CD8-positive, alpha-beta memory T cell (primary cell): ENCODE results near the gene WDR37. TPM values are rescaled to one million over a fixed set of nuclear protein-coding genes. Genes with fewer than 3 reads are reported as not detected.

Experiments used
- CTCF ChIA-PET: fragments of 350-600 bp; sonication (Branson Sonifier 250); formaldehyde crosslinking; loops from one replicate; lab custom pipeline; 2021; ENCODE audit warnings: antibody characterized with exemption; lab: Charles Lee
- POLR2A ChIA-PET: fragments of 350-600 bp; sonication (Branson Sonifier 250); formaldehyde crosslinking; loops from one replicate; lab custom pipeline; 2021; ENCODE audit warnings: antibody characterized with exemption; lab: Charles Lee
- DNase-seq, 5 donors: peaks; one replicate each; pipeline versions ENCODE4 v3.0.0 to v3.0.0-alpha.2; 2020 to 2022; ENCODE audit warnings: mixed read lengths in 1 of 5
- H3K27ac ChIP-seq: one replicate; pipeline ENCODE4 v1.7.0; 2013; ENCODE audit warnings: low read depth, mild to moderate bottlenecking, low read length, moderate library complexity
- H3K27me3 ChIP-seq: 2 replicates; pipeline ENCODE4 v1.7.0; 2013; ENCODE audit warnings: low read length, mild to moderate bottlenecking; ENCODE audit not compliant: insufficient read depth, poor library complexity, severe bottlenecking
- H3K36me3 ChIP-seq: 2 replicates; pipeline ENCODE4 v1.7.0; 2013; ENCODE audit warnings: mild to moderate bottlenecking, low read length, moderate library complexity; ENCODE audit not compliant: insufficient read depth
- H3K4me1 ChIP-seq: 2 replicates; pipeline ENCODE4 v1.7.0; 2013; ENCODE audit warnings: mild to moderate bottlenecking, low read length, moderate library complexity; ENCODE audit not compliant: insufficient read depth
- H3K4me3 ChIP-seq: 2 replicates; pipeline ENCODE4 v1.7.0; 2013; ENCODE audit warnings: mild to moderate bottlenecking, low read length
- H3K9me3 ChIP-seq: 2 replicates; pipeline ENCODE4 v1.7.0; 2013; ENCODE audit warnings: mild to moderate bottlenecking, low read length
- H3K27ac Mint-ChIP-seq, 8 donors: one replicate each; pipeline ENCODE4 v1.8.0; 2020 to 2021; ENCODE audit warnings: mixed read lengths in 8 of 8, mild to moderate bottlenecking in 6 of 8, inconsistent platforms in 3 of 8, moderate library complexity in 3 of 8
- H3K27me3 Mint-ChIP-seq, 2 donors: one replicate each; pipeline ENCODE4 v1.8.0; 2020 to 2021; ENCODE audit warnings: mixed read lengths in 2 of 2, mild to moderate bottlenecking in 1 of 2, moderate library complexity in 1 of 2
- H3K36me3 Mint-ChIP-seq, 3 donors: one replicate each; pipeline ENCODE4 v1.8.0; 2020 to 2021; ENCODE audit warnings: mixed read lengths in 3 of 3, inconsistent platforms in 1 of 3, mild to moderate bottlenecking in 1 of 3
- H3K4me1 Mint-ChIP-seq, 3 donors: one replicate each; pipeline ENCODE4 v1.8.0; 2020 to 2021; ENCODE audit warnings: mixed read lengths in 3 of 3, inconsistent platforms in 1 of 3, mild to moderate bottlenecking in 1 of 3
- H3K4me3 Mint-ChIP-seq, 7 donors: one replicate each; pipeline ENCODE4 v1.8.0; 2020 to 2021; ENCODE audit warnings: mixed read lengths in 7 of 7, mild to moderate bottlenecking in 6 of 7, moderate library complexity in 4 of 7, inconsistent platforms in 2 of 7
- H3K9me3 Mint-ChIP-seq, 5 donors: one replicate each; pipeline ENCODE4 v1.8.0; 2020 to 2022; ENCODE audit warnings: mixed read lengths in 5 of 5, mild to moderate bottlenecking in 3 of 5, moderate library complexity in 2 of 5, inconsistent platforms in 1 of 5
- polyA plus RNA-seq: library from polyadenylated mRNA; unstranded; fragments of 300-500 nt; fragmentation: Illumina TruSeq; gene quantifications from one replicate; pipeline ENCODE4 v1.2.3, GENCODE V29; 2021
- total RNA-seq, 2 experiments: library from RNA; stranded (reverse); gene quantifications; one replicate each; pipeline ENCODE4 v1.2.3, GENCODE V29; 2021

Gene WDR37
- total and polyA plus RNA-seq, 3 experiments from 2014 or later = 14.5 to 21.7 (median 15.8) TPM

GRCh38 chr10:1130226-1130625 is 74.0 kb downstream of the WDR37 start:
- no peak overlapping the region for H3K4me3 ChIP-seq
- peaks cover 42% of the 10 kb centered on the region for H3K36me3 ChIP-seq
- no peaks in the 10 kb centered on the region for H3K4me1 ChIP-seq
- H3K27me3 Mint-ChIP-seq = no peaks in the 10 kb centered on the region
- no peak for DNase-seq
- ChIA-PET POLR2A (no interaction called here), CTCF (no interaction called here)
- H3K4me3 Mint-ChIP-seq = no peak overlapping the region
- no peaks in the 10 kb centered on the region for H3K9me3 ChIP-seq
- peaks cover 15 to 32% (median 29%) of the 10 kb centered on the region in 3 donors for H3K4me1 Mint-ChIP-seq
- no peak overlapping the region for H3K27ac ChIP-seq
- H3K27me3 ChIP-seq = no peaks in the 10 kb centered on the region
- no peaks in the 10 kb centered on the region for H3K9me3 Mint-ChIP-seq
- H3K27ac Mint-ChIP-seq = peak overlapping the region in 1 of 8 donors; percentile 6
- H3K36me3 Mint-ChIP-seq = peaks cover 12 to 73% (median 27%) of the 10 kb centered on the region in 3 donors

- H3K36me3 ChIP-seq = peaks cover 35% of the 10 kb centered on the region
- ChIA-PET POLR2A (no interaction called here), CTCF (no interaction called here)
- no peaks in the 10 kb centered on the region for H3K4me1 ChIP-seq
- peaks cover 15 to 29% (median 29%) of the 10 kb centered on the region in 3 donors for H3K4me1 Mint-ChIP-seq
- H3K36me3 Mint-ChIP-seq = peaks cover 8 to 65% (median 22%) of the 10 kb centered on the region in 3 donors
- H3K27ac Mint-ChIP-seq = peak overlapping the region in 1 of 8 donors; percentile 60
- no peaks in the 10 kb centered on the region for H3K9me3 Mint-ChIP-seq
- no peak for DNase-seq
- H3K27me3 Mint-ChIP-seq = no peaks in the 10 kb centered on the region
- no peak overlapping the region for H3K4me3 ChIP-seq
- no peak overlapping the region for H3K4me3 Mint-ChIP-seq
- no peaks in the 10 kb centered on the region for H3K27me3 ChIP-seq
- H3K9me3 ChIP-seq = no peaks in the 10 kb centered on the region
- H3K27ac ChIP-seq = no peak overlapping the region
Observed at GRCh38 chr10:1130995-1131790, 75.0 kb downstream of the WDR37 start.

DNA sequence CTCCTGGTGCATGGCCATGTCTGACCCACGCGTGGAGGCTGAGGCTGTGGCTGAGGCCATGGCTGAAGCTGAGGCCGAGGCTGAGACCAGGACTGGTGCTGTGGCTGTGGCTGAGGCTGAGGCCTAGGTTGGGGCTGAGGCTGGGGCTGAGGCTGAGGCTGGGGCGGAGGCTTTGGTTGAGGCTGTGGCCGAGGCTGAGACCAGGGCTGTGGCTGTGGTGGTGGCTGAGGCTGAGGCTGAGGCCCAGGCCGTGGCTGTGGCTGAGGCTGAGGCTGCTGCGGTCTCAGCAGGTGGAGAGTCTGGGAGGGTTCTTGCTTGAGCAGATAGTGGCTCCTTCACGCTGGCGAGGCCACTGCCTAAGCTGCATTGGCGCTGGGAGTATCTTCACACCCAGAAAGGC is 76.4 kb downstream of the WDR37 start:
- Mint-ChIP-seq H3K4me1 (peaks cover 14 to 29% (median 23%) of the 10 kb centered on the region in 3 donors), H3K27ac (peak overlapping the region in 4 of 8 donors; percentile 17 to 92 (median 78)), H3K9me3 (peaks cover 0 to 3% (median 0%) of the 10 kb centered on the region in 5 donors), H3K27me3 (no peaks in the 10 kb centered on the region), H3K4me3 (no peak overlapping the region), H3K36me3 (peaks cover 8 to 51% (median 21%) of the 10 kb centered on the region in 3 donors)
- CTCF ChIA-PET = no interaction called here
- no peaks in the 10 kb centered on the region for H3K4me1 ChIP-seq
- no peaks in the 10 kb centered on the region for H3K27me3 ChIP-seq
- H3K9me3 ChIP-seq = no peaks in the 10 kb centered on the region
- POLR2A ChIA-PET = no interaction called here
- H3K27ac ChIP-seq = no peak overlapping the region
- no peak for DNase-seq
- peaks cover 35% of the 10 kb centered on the region for H3K36me3 ChIP-seq
- no peak overlapping the region for H3K4me3 ChIP-seq

DNA sequence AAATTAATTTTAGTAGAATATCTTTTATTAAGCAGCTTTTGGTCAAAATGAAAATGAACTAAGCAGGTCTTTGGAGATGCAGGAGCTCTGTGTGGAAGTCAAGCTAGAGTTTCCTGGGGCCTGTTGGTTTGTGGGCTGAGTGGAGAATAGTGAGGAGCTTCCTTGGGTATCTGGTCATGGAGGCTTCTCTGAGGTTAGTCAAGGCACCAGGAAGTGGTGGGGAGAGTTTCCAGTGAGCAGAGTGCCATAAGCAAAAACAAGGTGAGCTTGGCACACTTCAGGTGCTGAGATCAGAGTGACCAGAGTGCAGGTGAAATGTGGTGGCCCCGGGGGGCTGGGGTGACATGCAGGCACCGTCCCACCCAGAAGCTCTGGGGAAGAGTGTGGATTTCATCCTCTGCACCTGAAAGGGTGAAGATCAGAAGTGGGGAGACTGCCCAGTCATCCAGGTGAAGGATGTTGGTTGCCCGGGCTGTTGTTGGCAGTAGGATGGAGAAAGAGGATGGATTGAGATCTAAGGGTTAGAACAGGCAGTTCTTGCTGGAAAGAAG is 77.4 kb downstream of the WDR37 start:
- Mint-ChIP-seq H3K27ac (peak overlapping the region in 7 of 8 donors; percentile 23 to 94 (median 68)), H3K4me3 (peak overlapping the region in 1 of 7 donors; percentile 11), H3K36me3 (peaks cover 13 to 41% (median 19%) of the 10 kb centered on the region in 3 donors), H3K27me3 (no peaks in the 10 kb centered on the region), H3K4me1 (peaks cover 11 to 29% (median 23%) of the 10 kb centered on the region in 3 donors), H3K9me3 (peaks cover 1 to 7% (median 5%) of the 10 kb centered on the region in 5 donors)
- no peak for DNase-seq
- POLR2A ChIA-PET = interaction anchor here (0.6 kb wide), 1 partner anchor 8 kb away, joined by 4 read pairs; no protein-coding TSS in a partner anchor
- Histone ChIP-seq H3K4me3 (no peak overlapping the region), H3K9me3 (no peaks in the 10 kb centered on the region), H3K27me3 (no peaks in the 10 kb centered on the region), H3K27ac (no peak overlapping the region), H3K4me1 (no peaks in the 10 kb centered on the region), H3K36me3 (peaks cover 29% of the 10 kb centered on the region)
- CTCF ChIA-PET = no interaction called here

- ChIA-PET POLR2A (interaction anchor here (0.6 kb wide), 1 partner anchor 9 kb away, joined by 4 read pairs; no protein-coding TSS in a partner anchor), CTCF (no interaction called here)
- peak overlapping the region in 4 of 8 donors; percentile 61 to 94 (median 77) for H3K27ac Mint-ChIP-seq
- no peak overlapping the region for H3K4me3 Mint-ChIP-seq
- H3K36me3 ChIP-seq = peaks cover 24% of the 10 kb centered on the region
- H3K9me3 ChIP-seq = no peaks in the 10 kb centered on the region
- no peaks in the 10 kb centered on the region for H3K27me3 Mint-ChIP-seq
- H3K27me3 ChIP-seq = no peaks in the 10 kb centered on the region
- H3K4me1 Mint-ChIP-seq = peaks cover 11 to 29% (median 23%) of the 10 kb centered on the region in 3 donors
- no peak overlapping the region for H3K4me3 ChIP-seq
- no peak overlapping the region for H3K27ac ChIP-seq
- H3K9me3 Mint-ChIP-seq = peaks cover 4 to 12% (median 11%) of the 10 kb centered on the region in 5 donors
- H3K36me3 Mint-ChIP-seq = peaks cover 15 to 35% (median 19%) of the 10 kb centered on the region in 3 donors
- DNase-seq = no peak
- no peaks in the 10 kb centered on the region for H3K4me1 ChIP-seq
Observed at GRCh38 chr10:1134156-1134555, 78.0 kb downstream of the WDR37 start.

GRCh38 chr10:1136268-1136667 is 80.1 kb downstream of the WDR37 start:
- Histone ChIP-seq H3K27ac (no peak overlapping the region), H3K4me1 (no peaks in the 10 kb centered on the region), H3K9me3 (no peaks in the 10 kb centered on the region), H3K36me3 (peaks cover 3% of the 10 kb centered on the region), H3K27me3 (no peaks in the 10 kb centered on the region), H3K4me3 (no peak overlapping the region)
- peaks cover 11 to 28% (median 23%) of the 10 kb centered on the region in 3 donors for H3K4me1 Mint-ChIP-seq
- DNase-seq = no peak
- peaks cover 10 to 26% (median 21%) of the 10 kb centered on the region in 5 donors for H3K9me3 Mint-ChIP-seq
- no peaks in the 10 kb centered on the region for H3K27me3 Mint-ChIP-seq
- ChIA-PET POLR2A (no interaction called here), CTCF (no interaction called here)
- H3K27ac Mint-ChIP-seq = no peak overlapping the region
- H3K4me3 Mint-ChIP-seq = no peak overlapping the region
- H3K36me3 Mint-ChIP-seq = peaks cover 10 to 29% (median 14%) of the 10 kb centered on the region in 3 donors

DNA sequence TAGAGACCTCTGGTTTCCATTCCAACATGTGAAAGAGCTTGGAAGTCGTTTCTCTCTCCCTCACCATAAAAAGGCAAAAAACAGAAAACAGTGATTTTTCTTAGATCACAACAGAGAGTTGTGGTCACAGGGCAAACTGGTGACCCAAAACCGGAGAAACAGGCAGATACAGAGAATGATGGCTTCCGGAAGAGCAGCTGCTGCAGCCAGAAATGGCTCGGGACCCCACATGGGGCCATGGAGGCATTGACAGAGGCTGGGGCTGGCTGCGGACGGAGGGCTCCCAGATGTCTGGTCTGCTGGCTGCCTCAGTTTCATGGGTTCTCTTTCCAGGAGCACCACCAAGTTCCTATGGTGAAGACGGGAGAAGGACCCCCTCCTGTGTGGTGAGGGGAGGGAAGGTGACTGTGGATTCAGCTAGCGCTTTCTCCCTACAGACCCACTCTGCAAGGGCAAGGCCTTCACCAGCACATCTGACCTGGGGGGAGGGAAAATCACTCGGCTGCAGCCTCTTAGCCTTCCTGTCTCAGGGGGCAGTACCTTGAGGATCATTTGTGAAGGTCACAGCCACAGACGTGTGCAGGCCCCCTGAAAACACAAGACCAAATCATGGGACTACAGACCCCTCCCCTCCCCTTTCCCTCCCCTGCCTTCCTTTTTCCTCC is 81.4 kb downstream of the WDR37 start:
- peaks cover 10 to 26% (median 21%) of the 10 kb centered on the region in 5 donors for H3K9me3 Mint-ChIP-seq
- no peak overlapping the region for H3K4me3 ChIP-seq
- H3K27ac Mint-ChIP-seq = no peak overlapping the region
- no peak overlapping the region for H3K4me3 Mint-ChIP-seq
- no peaks in the 10 kb centered on the region for H3K4me1 ChIP-seq
- peaks cover 4 to 25% (median 5%) of the 10 kb centered on the region in 3 donors for H3K36me3 Mint-ChIP-seq
- H3K27ac ChIP-seq = no peak overlapping the region
- POLR2A ChIA-PET = no interaction called here
- no peak for DNase-seq
- no peaks in the 10 kb centered on the region for H3K27me3 Mint-ChIP-seq
- H3K27me3 ChIP-seq = no peaks in the 10 kb centered on the region
- no peaks in the 10 kb centered on the region for H3K36me3 ChIP-seq
- no peaks in the 10 kb centered on the region for H3K9me3 ChIP-seq
- H3K4me1 Mint-ChIP-seq = peaks cover 11 to 17% (median 15%) of the 10 kb centered on the region in 3 donors
- CTCF ChIA-PET = interaction anchor here (1.1 kb wide), 1 partner anchor 28 kb away, joined by 3 read pairs; no protein-coding TSS in a partner anchor
